SH-SY5Y (cell line): ENCODE results near the gene CCL25.

Experiments
- GATA2 ChIP-seq: IDR thresholded peaks from 2 replicates; pipeline ENCODE4 v1.6.1; 2011; ENCODE audit warnings: mild to moderate bottlenecking, low read depth, low read length
- GATA3 ChIP-seq: IDR thresholded peaks from 2 replicates; pipeline ENCODE4 v1.6.1; 2011; ENCODE audit warnings: low read depth, mild to moderate bottlenecking, low read length, moderate library complexity

GRCh38 chr19:8030960-8031359, 21.6 kb upstream of the CCL25 start:
- TF ChIP-seq GATA2 (no peak), GATA3 (no peak)
